H9 (cell line): Measurements from ENCODE around the gene RNF111. TPM values are rescaled to one million over a fixed set of nuclear protein-coding genes. Genes with fewer than 3 reads are reported as not detected.

ENCODE experiments used
- DNase-seq: peaks from one replicate; pipeline ENCODE4 v3.0.0-alpha.2; 2017
- H2AFZ ChIP-seq: one replicate; pipeline ENCODE4 v1.6.1; 2013; ENCODE audit warnings: mild to moderate bottlenecking, low read length, control low read depth, moderate library complexity
- H2AK5ac ChIP-seq: 2 replicates; pipeline ENCODE4 v1.6.1; 2013; ENCODE audit warnings: low read length, control low read depth, mixed read lengths; ENCODE audit not compliant: insufficient read length
- H2BK120ac ChIP-seq: one replicate; pipeline ENCODE4 v1.6.1; 2013; ENCODE audit warnings: low read depth, mild to moderate bottlenecking, low read length, control low read depth, inconsistent platforms; ENCODE audit not compliant: poor library complexity, severe bottlenecking
- H2BK12ac ChIP-seq: 2 replicates; pipeline ENCODE4 v1.6.1; 2013; ENCODE audit warnings: low read length, control low read depth, mixed read lengths, low read depth; ENCODE audit not compliant: insufficient read length
- H2BK15ac ChIP-seq: 2 replicates; pipeline ENCODE4 v1.6.1; 2013; ENCODE audit warnings: low read depth, low read length, control low read depth
- H2BK20ac ChIP-seq: one replicate; pipeline ENCODE4 v1.6.1; 2013; ENCODE audit warnings: low read depth, mild to moderate bottlenecking, low read length, control low read depth, inconsistent platforms; ENCODE audit not compliant: poor library complexity, severe bottlenecking
- H2BK5ac ChIP-seq: 2 replicates; pipeline ENCODE4 v1.6.1; 2013; ENCODE audit warnings: low read length, control low read depth, mixed read lengths; ENCODE audit not compliant: insufficient read length
- H3K14ac ChIP-seq: 2 replicates; pipeline ENCODE4 v1.6.1; 2013; ENCODE audit warnings: low read length, control low read depth; ENCODE audit not compliant: insufficient read depth
- H3K18ac ChIP-seq: 2 replicates; pipeline ENCODE4 v1.6.1; 2013; ENCODE audit warnings: low read depth, mild to moderate bottlenecking, mixed read lengths, low read length, control low read depth; ENCODE audit not compliant: insufficient read length
- H3K23ac ChIP-seq: 2 replicates; pipeline ENCODE4 v1.6.1; 2013; ENCODE audit warnings: low read length, control low read depth, mixed read lengths, low read depth; ENCODE audit not compliant: insufficient read length
- H3K23me2 ChIP-seq: 2 replicates; pipeline ENCODE4 v1.6.1; 2013; ENCODE audit warnings: low read depth, mild to moderate bottlenecking, mixed read lengths, low read length, control low read depth; ENCODE audit not compliant: insufficient read length, poor library complexity, severe bottlenecking
- H3K27ac ChIP-seq: 2 replicates; pipeline ENCODE4 v1.5.1; 2013; ENCODE audit warnings: low read length, control low read depth, mixed read lengths, low read depth; ENCODE audit not compliant: insufficient read length
- H3K27me3 ChIP-seq: 2 replicates; pipeline ENCODE4 v1.6.1; 2013; ENCODE audit warnings: low read length, control low read depth, inconsistent platforms; ENCODE audit not compliant: insufficient read depth
- H3K4ac ChIP-seq: 2 replicates; pipeline ENCODE4 v1.6.1; 2013; ENCODE audit warnings: low read depth, mild to moderate bottlenecking, control low read depth, inconsistent platforms, low read length, moderate library complexity
- H3K4me1 ChIP-seq: 2 replicates; pipeline ENCODE4 v1.6.1; 2013; ENCODE audit warnings: low read length, control low read depth, inconsistent platforms; ENCODE audit not compliant: insufficient read depth
- H3K4me2 ChIP-seq: 2 replicates; pipeline ENCODE4 v1.6.1; 2013; ENCODE audit warnings: low read length, control low read depth, mixed read lengths; ENCODE audit not compliant: insufficient read length, insufficient read depth
- H3K56ac ChIP-seq: 2 replicates; pipeline ENCODE4 v1.6.1; 2013; ENCODE audit warnings: low read depth, mild to moderate bottlenecking, mixed read lengths, low read length, control low read depth; ENCODE audit not compliant: insufficient read length
- H3K79me1 ChIP-seq: 2 replicates; pipeline ENCODE4 v1.6.1; 2013; ENCODE audit warnings: low read depth, mild to moderate bottlenecking, moderate library complexity, low read length, control low read depth, inconsistent platforms; ENCODE audit not compliant: insufficient read depth, poor library complexity, severe bottlenecking
- H3K79me2 ChIP-seq: 2 replicates; pipeline ENCODE4 v1.6.1; 2013; ENCODE audit warnings: low read length, control low read depth, inconsistent platforms; ENCODE audit not compliant: insufficient read depth
- H3K9ac ChIP-seq: 2 replicates; pipeline ENCODE4 v1.6.1; 2013; ENCODE audit warnings: low read length, control low read depth, mixed read lengths; ENCODE audit not compliant: insufficient read length; ENCODE audit errors: extremely low read depth
- H3K9me3 ChIP-seq: one replicate; pipeline ENCODE4 v1.6.1; 2013; ENCODE audit warnings: low read depth, low read length, inconsistent platforms; ENCODE audit not compliant: control insufficient read depth
- H3T11ph ChIP-seq: one replicate; pipeline ENCODE4 v1.6.1; 2013; ENCODE audit warnings: mild to moderate bottlenecking, low read length, control low read depth, inconsistent platforms
- H4K20me1 ChIP-seq: one replicate; pipeline ENCODE4 v1.6.1; 2013; ENCODE audit not compliant: control insufficient read depth, insufficient read length, insufficient read depth
- H4K5ac ChIP-seq: 2 replicates; pipeline ENCODE4 v1.6.1; 2013; ENCODE audit warnings: low read depth, mild to moderate bottlenecking, mixed read lengths, low read length, control low read depth; ENCODE audit not compliant: insufficient read length
- H4K8ac ChIP-seq: replicated peaks from 2 replicates; pipeline ENCODE4 v1.6.1; 2013; ENCODE audit warnings: low read length, control low read depth, mixed read lengths, low read depth; ENCODE audit not compliant: insufficient read length
- H4K91ac ChIP-seq: 2 replicates; pipeline ENCODE4 v1.6.1; 2013; ENCODE audit warnings: low read depth, mild to moderate bottlenecking, moderate library complexity, mixed read lengths, low read length, control low read depth; ENCODE audit not compliant: insufficient read length
- H3K27ac Mint-ChIP-seq, 3 experiments: 2 replicates in 2 of 3; 3 replicates in 1 of 3; pipeline ENCODE4 v1.8.0; 2020 to 2021; ENCODE audit warnings: mixed read lengths in 3 of 3, mild to moderate bottlenecking in 1 of 3, moderate library complexity in 1 of 3
- H3K27me3 Mint-ChIP-seq: 2 replicates; pipeline ENCODE4 v1.8.0; 2021; ENCODE audit warnings: low read depth, mild to moderate bottlenecking, moderate library complexity, mixed read lengths
- H3K36me3 Mint-ChIP-seq, 3 experiments: 2 replicates in 2 of 3; 3 replicates in 1 of 3; pipeline ENCODE4 v1.8.0; 2020 to 2021; ENCODE audit warnings: low read depth in 3 of 3, mixed read lengths in 3 of 3; ENCODE audit not compliant: insufficient read depth in 1 of 3
- H3K4me1 Mint-ChIP-seq, 2 experiments: 2 replicates each; pipeline ENCODE4 v1.8.0; 2020; ENCODE audit warnings: mixed read lengths in 2 of 2
- H3K4me3 Mint-ChIP-seq, 2 experiments: 2 replicates in 1 of 2; 3 replicates in 1 of 2; pipeline ENCODE4 v1.8.0; 2020 to 2021; ENCODE audit warnings: mild to moderate bottlenecking in 2 of 2, mixed read lengths in 2 of 2, moderate library complexity in 1 of 2
- H3K9me3 Mint-ChIP-seq, 2 experiments: 2 replicates in 1 of 2; 3 replicates in 1 of 2; pipeline ENCODE4 v1.8.0; 2020; ENCODE audit warnings: mild to moderate bottlenecking in 2 of 2, mixed read lengths in 2 of 2, moderate library complexity in 1 of 2
- WGBS: extraction: QIAGEN DNeasy Blood & Tissue Kit; methylation state at CpG from one replicate; pipeline ENCODE4 v1.1.7; 2013; ENCODE audit warnings: missing lambda C conversion rate, low lambda C conversion rate, mixed read lengths; ENCODE audit not compliant: insufficient read length; ENCODE audit errors: extremely low coverage; 5-methylcytosine and 5-hydroxymethylcytosine counted together
- total RNA-seq: library from RNA; stranded (reverse); gene quantifications from 2 replicates; pipeline ENCODE4 v1.2.1, GENCODE V29; 2021
- TF ChIP-seq, protein P1 (sequence below): fragments of 200-600 bp; sonication (generic); conservative IDR thresholded peaks from 3 replicates; pipeline ENCODE4 v1.8.0; 2021; ENCODE audit warnings: antibody characterized with exemption, mild to moderate bottlenecking

Gene RNF111
- total RNA-seq, 1 experiment from 2014 or later: 28.0 TPM

GRCh38 chr15:59048897-59049296 is 61.4 kb downstream of the RNF111 start:
- Histone ChIP-seq H4K5ac (no peak overlapping the region), H2BK5ac (no peak overlapping the region), H3K4me1 (no peaks in the 10 kb centered on the region), H2BK20ac (no peak overlapping the region), H3K79me2 (no peaks in the 10 kb centered on the region), H3K27ac (no peak overlapping the region), H2BK12ac (no peak overlapping the region), H3K23ac (no peak overlapping the region), H4K8ac (no peak overlapping the region), H3K4me2 (no peak overlapping the region), H3K56ac (no peak overlapping the region), H2BK120ac (no peak overlapping the region), H3K27me3 (no peaks in the 10 kb centered on the region), H2AFZ (no peak overlapping the region), H3K79me1 (peaks cover 3% of the 10 kb centered on the region), H3K18ac (no peak overlapping the region), H3K9me3 (no peaks in the 10 kb centered on the region), H2AK5ac (no peak overlapping the region), H3K23me2 (no peaks in the 10 kb centered on the region), H4K91ac (no peak overlapping the region), H3K9ac (no peak overlapping the region), H3T11ph (no peak overlapping the region), H4K20me1 (no peaks in the 10 kb centered on the region), H2BK15ac (no peak overlapping the region), H3K14ac (no peak overlapping the region), H3K4ac (no peak overlapping the region)
- Mint-ChIP-seq H3K27me3 (no peaks in the 10 kb centered on the region), H3K27ac (peak overlapping the region in 1 of 3 experiments; percentile 1; a peak in 1 of 7 replicates), H3K4me1 (no peaks in the 10 kb centered on the region), H3K9me3 (no peaks in the 10 kb centered on the region), H3K4me3 (no peak overlapping the region), H3K36me3 (peaks cover 2 to 20% (median 18%) of the 10 kb centered on the region in 3 experiments; a peak in 5 of 7 replicates)
- no peak for DNase-seq
- TF ChIP-seq, protein P1, sequence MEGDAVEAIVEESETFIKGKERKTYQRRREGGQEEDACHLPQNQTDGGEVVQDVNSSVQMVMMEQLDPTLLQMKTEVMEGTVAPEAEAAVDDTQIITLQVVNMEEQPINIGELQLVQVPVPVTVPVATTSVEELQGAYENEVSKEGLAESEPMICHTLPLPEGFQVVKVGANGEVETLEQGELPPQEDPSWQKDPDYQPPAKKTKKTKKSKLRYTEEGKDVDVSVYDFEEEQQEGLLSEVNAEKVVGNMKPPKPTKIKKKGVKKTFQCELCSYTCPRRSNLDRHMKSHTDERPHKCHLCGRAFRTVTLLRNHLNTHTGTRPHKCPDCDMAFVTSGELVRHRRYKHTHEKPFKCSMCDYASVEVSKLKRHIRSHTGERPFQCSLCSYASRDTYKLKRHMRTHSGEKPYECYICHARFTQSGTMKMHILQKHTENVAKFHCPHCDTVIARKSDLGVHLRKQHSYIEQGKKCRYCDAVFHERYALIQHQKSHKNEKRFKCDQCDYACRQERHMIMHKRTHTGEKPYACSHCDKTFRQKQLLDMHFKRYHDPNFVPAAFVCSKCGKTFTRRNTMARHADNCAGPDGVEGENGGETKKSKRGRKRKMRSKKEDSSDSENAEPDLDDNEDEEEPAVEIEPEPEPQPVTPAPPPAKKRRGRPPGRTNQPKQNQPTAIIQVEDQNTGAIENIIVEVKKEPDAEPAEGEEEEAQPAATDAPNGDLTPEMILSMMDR: no peak
- WGBS: no CpG with 5 or more reads among the region's 3 CpGs
